HG03558 (cell line): Measurements from ENCODE around the gene CHCHD3.

Experiments
- ATAC-seq: cut with Tn5 transposase; IDR thresholded peaks from one replicate; pipeline ENCODE4 v1.9.1; 2021; ENCODE audit warnings: moderate number of reproducible peaks; ENCODE audit not compliant: unreplicated experiment; ENCODE audit errors: extremely low read depth

CHCHD3 gene

GRCh38 chr7:133015888-133016287 lies 66.0 kb downstream of the CHCHD3 start:
- ATAC-seq: no peak

GRCh38 chr7:133011746-133012145 lies 70.1 kb downstream of the CHCHD3 start:
- ATAC-seq: no peak

GRCh38 chr7:133009426-133010252 lies 72.3 kb downstream of the CHCHD3 start:
- ATAC-seq: no peak

- ATAC-seq: no peak
These were observed 73.9 kb downstream of the CHCHD3 start for GRCh38 chr7:133007961-133008360.

- ATAC-seq: no peak
These were observed 78.6 kb downstream of the CHCHD3 start for GRCh38 chr7:133003052-133003910.

GRCh38 chr7:133001727-133002126 lies 80.2 kb downstream of the CHCHD3 start:
- ATAC-seq: no peak

- ATAC-seq: no peak
These were observed 82.0 kb downstream of the CHCHD3 start for GRCh38 chr7:132999845-133000244.

- no peak for ATAC-seq
These were observed 83.1 kb downstream of the CHCHD3 start for GRCh38 chr7:132998763-132999162.

- ATAC-seq: no peak
These were observed 84.4 kb downstream of the CHCHD3 start for GRCh38 chr7:132997505-132997904.

GRCh38 chr7:132996581-132997242 lies 85.2 kb downstream of the CHCHD3 start:
- no peak for ATAC-seq

GRCh38 chr7:132993377-132994013 lies 88.4 kb downstream of the CHCHD3 start:
- no peak for ATAC-seq

- ATAC-seq: no peak
These were observed 90.0 kb downstream of the CHCHD3 start for GRCh38 chr7:132991615-132992587.

GRCh38 chr7:132988117-132988516 lies 93.8 kb downstream of the CHCHD3 start:
- ATAC-seq: no peak

- no peak for ATAC-seq
These were observed 101.5 kb downstream of the CHCHD3 start for GRCh38 chr7:132980402-132980801.

GRCh38 chr7:132979524-132979923 lies 102.4 kb downstream of the CHCHD3 start:
- ATAC-seq: no peak

- no peak for ATAC-seq
These were observed 104.7 kb downstream of the CHCHD3 start for GRCh38 chr7:132977234-132977633.

- ATAC-seq: no peak
These were observed 109.1 kb downstream of the CHCHD3 start for GRCh38 chr7:132972745-132973144.

GRCh38 chr7:132970257-132970656 lies 111.6 kb downstream of the CHCHD3 start:
- ATAC-seq: no peak

GRCh38 chr7:132969520-132969919 lies 112.4 kb downstream of the CHCHD3 start:
- no peak for ATAC-seq
